ENCODE data around the gene PHACTR3.

PHACTR3 gene

GRCh38 chr20:59692139-59692538 lies 87.8 kb downstream of the PHACTR3 start:
- DNase-seq (ENCODE audit: low read depth), result no peak
- TF ChIP-seq CTCF (conservative IDR thresholded peaks at IDR 0.05; ENCODE audit: low read depth, low read length), result no peak
- H3K4me3 ChIP-seq (ENCODE audit: low read depth, low read length), result no peak overlapping the region

GRCh38 chr20:59693587-59693986 lies 89.2 kb downstream of the PHACTR3 start:
- no peak for TF ChIP-seq CTCF (conservative IDR thresholded peaks at IDR 0.05; ENCODE audit: low read depth, low read length)
- DNase-seq (ENCODE audit: low read depth), result no peak
- H3K4me3 ChIP-seq (ENCODE audit: low read depth, low read length), result no peak overlapping the region

GRCh38 chr20:59696476-59696875 lies 92.1 kb downstream of the PHACTR3 start:
- TF ChIP-seq CTCF (conservative IDR thresholded peaks at IDR 0.05; ENCODE audit: low read depth, low read length), result no peak

GRCh38 chr20:59697068-59697467 lies 92.7 kb downstream of the PHACTR3 start:
- no peak overlapping the region for H3K4me3 ChIP-seq (ENCODE audit: low read depth, low read length)
- no peak for DNase-seq (ENCODE audit: low read depth)
- no peak for TF ChIP-seq CTCF (conservative IDR thresholded peaks at IDR 0.05; ENCODE audit: low read depth, low read length)

More at GRCh38 chr20:59696476-59696875, 92.1 kb downstream of the PHACTR3 start:
- no peak overlapping the region for H3K4me3 ChIP-seq (ENCODE audit: low read depth, low read length)
- DNase-seq (ENCODE audit: low read depth), result no peak

- no peak overlapping the region for H3K4me3 ChIP-seq (ENCODE audit: low read depth, low read length)
- no peak for TF ChIP-seq CTCF (conservative IDR thresholded peaks at IDR 0.05; ENCODE audit: low read depth, low read length)
- no peak for DNase-seq (ENCODE audit: low read depth)
These were observed 94.3 kb downstream of the PHACTR3 start for GRCh38 chr20:59698598-59698997.

- DNase-seq (ENCODE audit: low read depth), result no peak
- no peak overlapping the region for H3K4me3 ChIP-seq (ENCODE audit: low read depth, low read length)
- TF ChIP-seq CTCF (conservative IDR thresholded peaks at IDR 0.05; ENCODE audit: low read depth, low read length), result no peak
These were observed 96.9 kb downstream of the PHACTR3 start for GRCh38 chr20:59701236-59701635.

GRCh38 chr20:59703046-59703445 lies 98.7 kb downstream of the PHACTR3 start:
- DNase-seq (ENCODE audit: low read depth), result no peak
- TF ChIP-seq CTCF (conservative IDR thresholded peaks at IDR 0.05; ENCODE audit: low read depth, low read length), result no peak
- no peak overlapping the region for H3K4me3 ChIP-seq (ENCODE audit: low read depth, low read length)

All from choroid plexus epithelial cell (primary cell).